ENCODE results near the gene CELSR3. TPM values are rescaled to one million over a fixed set of nuclear protein-coding genes. Genes with fewer than 3 reads are reported as not detected.

The CELSR3 gene
- total and polyA plus RNA-seq, 7 experiments from 2014 or later: 0.17 to 8.7 (median 3.4) TPM

DNA sequence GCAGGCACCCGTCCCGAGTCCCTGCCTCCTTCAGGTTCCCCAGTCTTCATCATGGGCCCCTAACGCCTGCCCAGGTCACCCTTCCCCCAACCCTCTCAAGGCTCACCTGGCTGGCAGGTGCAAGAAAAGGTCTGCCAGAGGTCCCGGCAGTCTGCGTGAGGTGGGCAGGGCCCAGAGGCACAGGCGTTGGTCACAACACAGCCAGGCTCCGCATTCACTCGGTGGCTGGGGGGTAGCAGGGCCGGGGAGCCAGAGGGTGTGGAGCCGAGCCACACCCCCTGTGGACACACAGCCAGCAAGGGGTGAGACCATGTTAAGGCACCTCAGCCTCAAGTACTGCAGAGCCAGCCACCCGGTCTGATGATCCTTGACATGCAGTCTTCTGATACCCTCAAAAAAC, 10.9 kb downstream of the CELSR3 start:
- CTCF ChIA-PET: no interaction called here
- intact Hi-C loops (cut with micrococcal nuclease): no loop called here
- H3K27me3 ChIP-seq (ENCODE audit: control insufficient read depth in 2 of 2, insufficient read depth in 2 of 2, low read length in 2 of 2): no peaks in the 10 kb centered on the region
- Mint-ChIP-seq H3K36me3 (peaks cover 0 to 2% (median 0%) of the 10 kb centered on the region in 5 donors), H3K27ac (no peak overlapping the region), H3K9me3 (peaks cover 0 to 1% (median 0%) of the 10 kb centered on the region in 11 donors), H3K4me3 (no peak overlapping the region), H3K27me3 (no peaks in the 10 kb centered on the region), H3K4me1 (peaks cover 0 to 13% (median 7%) of the 10 kb centered on the region in 7 donors)
- ATAC-seq (no peak), DNase-seq (no peak)
- H3K9me3 ChIP-seq (ENCODE audit: control insufficient read depth in 2 of 3, low read length in 3 of 3): no peaks in the 10 kb centered on the region
- H3K4me3 ChIP-seq (ENCODE audit: low read length): no peak overlapping the region
- peaks cover 6 to 8% of the 10 kb centered on the region in 2 donors for H3K4me1 ChIP-seq (ENCODE audit: control insufficient read depth in 2 of 2, insufficient read depth in 2 of 2, low read length in 2 of 2)
- POLR2A ChIA-PET: no interaction called here
- no peaks in the 10 kb centered on the region for H3K36me3 ChIP-seq (ENCODE audit: control insufficient read depth in 2 of 3, insufficient read depth in 3 of 3, low read length in 3 of 3)
- H3K27ac ChIP-seq (ENCODE audit: low read depth, low read length): no peak overlapping the region

DNA sequence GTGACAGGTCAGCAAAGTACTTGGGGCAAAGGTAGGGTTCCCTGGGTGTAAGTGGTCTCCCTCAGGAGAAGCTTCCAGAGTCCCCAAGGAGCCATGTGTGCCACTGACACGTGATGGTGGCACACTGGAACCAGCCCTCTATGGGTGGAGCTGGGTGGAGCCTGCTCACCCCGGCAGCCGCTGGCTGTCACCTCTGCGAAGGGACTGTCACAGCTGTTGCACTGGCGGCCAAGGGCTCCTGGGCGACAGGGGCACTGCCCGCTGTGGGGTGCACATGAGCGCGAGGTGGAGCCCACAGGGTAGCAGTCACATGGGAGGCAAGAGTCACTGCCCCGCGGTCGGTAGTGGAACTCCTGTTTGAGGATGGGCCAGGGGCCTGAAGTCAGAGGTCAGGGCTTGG, 12.0 kb downstream of the CELSR3 start:
- no peaks in the 10 kb centered on the region for H3K27me3 ChIP-seq (ENCODE audit: control insufficient read depth in 2 of 2, insufficient read depth in 2 of 2, low read length in 2 of 2)
- Mint-ChIP-seq H3K9me3 (peaks cover 0 to 1% (median 0%) of the 10 kb centered on the region in 11 donors), H3K4me1 (peaks cover 0 to 13% (median 5%) of the 10 kb centered on the region in 7 donors), H3K27ac (peak overlapping the region in 1 of 9 donors; percentile 43), H3K27me3 (no peaks in the 10 kb centered on the region), H3K36me3 (peaks cover 0 to 2% (median 0%) of the 10 kb centered on the region in 5 donors), H3K4me3 (no peak overlapping the region)
- H3K4me3 ChIP-seq (ENCODE audit: low read length): no peak overlapping the region
- intact Hi-C loops (cut with micrococcal nuclease): no loop called here
- ChIA-PET CTCF (no interaction called here), POLR2A (no interaction called here)
- ATAC-seq (no peak), DNase-seq (no peak)
- no peak overlapping the region for H3K27ac ChIP-seq (ENCODE audit: low read depth, low read length)
- no peaks in the 10 kb centered on the region for H3K36me3 ChIP-seq (ENCODE audit: control insufficient read depth in 2 of 3, insufficient read depth in 3 of 3, low read length in 3 of 3)
- peaks cover 5 to 6% of the 10 kb centered on the region in 2 donors for H3K4me1 ChIP-seq (ENCODE audit: control insufficient read depth in 2 of 2, insufficient read depth in 2 of 2, low read length in 2 of 2)
- H3K9me3 ChIP-seq (ENCODE audit: control insufficient read depth in 2 of 3, low read length in 3 of 3): no peaks in the 10 kb centered on the region

DNA sequence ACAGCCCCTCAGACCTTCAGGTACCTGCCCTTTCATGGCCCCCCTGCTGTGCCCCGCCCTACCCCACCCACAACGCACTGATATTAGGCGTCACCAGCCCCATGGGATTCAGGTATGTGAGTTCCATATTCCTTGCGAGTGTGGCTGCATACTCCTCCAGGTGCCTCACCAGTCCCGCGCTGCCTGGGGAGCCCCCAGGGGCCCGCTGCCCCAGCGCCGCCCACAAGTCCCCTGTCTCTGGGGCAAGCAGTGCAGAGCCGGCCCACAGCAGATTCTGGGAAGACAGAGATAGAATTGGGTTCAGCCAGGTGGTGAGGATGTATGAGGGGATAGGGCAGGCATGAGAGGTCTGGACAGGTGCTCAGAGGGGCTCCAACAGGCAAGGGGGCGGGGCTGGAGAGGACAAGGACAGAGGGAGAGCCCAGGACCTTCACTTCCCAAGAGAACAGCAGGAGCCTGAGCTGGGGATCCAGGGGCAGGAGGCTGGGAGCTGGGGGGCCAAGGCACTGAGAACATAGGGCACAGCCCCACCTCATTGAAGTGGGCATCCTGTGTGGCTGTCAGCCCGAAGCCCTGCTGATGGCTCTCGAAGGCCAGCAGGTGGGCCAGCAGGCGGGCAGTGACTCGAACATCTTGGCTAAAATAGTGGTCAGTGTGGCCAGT, 14.4 kb downstream of the CELSR3 start:
- H3K36me3 ChIP-seq (ENCODE audit: control insufficient read depth in 2 of 3, insufficient read depth in 3 of 3, low read length in 3 of 3): no peaks in the 10 kb centered on the region
- H3K4me1 Mint-ChIP-seq: peaks cover 0 to 15% (median 0%) of the 10 kb centered on the region in 7 donors
- CTCF ChIA-PET: no interaction called here
- intact Hi-C loops (cut with micrococcal nuclease): no loop called here
- H3K9me3 Mint-ChIP-seq: no peaks in the 10 kb centered on the region
- H3K4me3 Mint-ChIP-seq: peak overlapping the region in 1 of 10 donors; percentile 26
- no peak for DNase-seq
- POLR2A ChIA-PET: no interaction called here
- no peaks in the 10 kb centered on the region for H3K36me3 Mint-ChIP-seq
- no peaks in the 10 kb centered on the region for H3K4me1 ChIP-seq (ENCODE audit: control insufficient read depth in 2 of 2, insufficient read depth in 2 of 2, low read length in 2 of 2)
- no peak for ATAC-seq
- H3K4me3 ChIP-seq (ENCODE audit: low read length): no peak overlapping the region
- no peak overlapping the region for H3K27ac Mint-ChIP-seq
- no peaks in the 10 kb centered on the region for H3K9me3 ChIP-seq (ENCODE audit: control insufficient read depth in 2 of 3, low read length in 3 of 3)
- no peaks in the 10 kb centered on the region for H3K27me3 ChIP-seq (ENCODE audit: control insufficient read depth in 2 of 2, insufficient read depth in 2 of 2, low read length in 2 of 2)
- H3K27me3 Mint-ChIP-seq: no peaks in the 10 kb centered on the region
- H3K27ac ChIP-seq (ENCODE audit: low read depth, low read length): no peak overlapping the region

DNA sequence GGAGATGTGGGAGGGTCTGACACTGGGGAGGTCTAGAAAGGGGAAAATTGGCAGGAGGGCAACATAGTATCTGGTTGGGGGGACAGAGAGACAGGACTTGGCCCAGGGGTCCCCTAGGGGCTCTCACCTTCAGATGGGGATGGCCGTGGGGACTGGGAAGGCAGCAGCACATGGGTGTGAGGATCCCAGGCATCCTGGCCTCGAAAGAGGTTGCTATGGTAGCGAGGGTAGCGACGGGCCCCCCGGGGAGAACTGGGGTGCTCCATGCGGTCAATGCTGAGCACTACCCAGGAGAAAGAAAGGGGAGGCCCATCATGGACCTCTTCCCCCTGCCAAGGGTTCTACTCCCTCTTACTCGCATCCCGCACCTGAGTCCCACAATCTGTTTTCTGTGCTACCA, 15.0 kb downstream of the CELSR3 start:
- ATAC-seq: no peak
- H3K4me3 ChIP-seq (ENCODE audit: low read length): no peak overlapping the region
- Mint-ChIP-seq H3K4me3 (no peak overlapping the region), H3K27me3 (no peaks in the 10 kb centered on the region), H3K4me1 (peaks cover 0 to 15% (median 0%) of the 10 kb centered on the region in 7 donors), H3K9me3 (no peaks in the 10 kb centered on the region), H3K27ac (no peak overlapping the region), H3K36me3 (no peaks in the 10 kb centered on the region)
- intact Hi-C loops (cut with micrococcal nuclease): no loop called here
- H3K36me3 ChIP-seq (ENCODE audit: control insufficient read depth in 2 of 3, insufficient read depth in 3 of 3, low read length in 3 of 3): no peaks in the 10 kb centered on the region
- ChIA-PET POLR2A (no interaction called here), CTCF (no interaction called here)
- H3K4me1 ChIP-seq (ENCODE audit: control insufficient read depth in 2 of 2, insufficient read depth in 2 of 2, low read length in 2 of 2): no peaks in the 10 kb centered on the region
- DNase-seq: no peak
- H3K27ac ChIP-seq (ENCODE audit: low read depth, low read length): no peak overlapping the region
- H3K9me3 ChIP-seq (ENCODE audit: control insufficient read depth in 2 of 3, low read length in 3 of 3): no peaks in the 10 kb centered on the region
- H3K27me3 ChIP-seq (ENCODE audit: control insufficient read depth in 2 of 2, insufficient read depth in 2 of 2, low read length in 2 of 2): no peaks in the 10 kb centered on the region

DNA sequence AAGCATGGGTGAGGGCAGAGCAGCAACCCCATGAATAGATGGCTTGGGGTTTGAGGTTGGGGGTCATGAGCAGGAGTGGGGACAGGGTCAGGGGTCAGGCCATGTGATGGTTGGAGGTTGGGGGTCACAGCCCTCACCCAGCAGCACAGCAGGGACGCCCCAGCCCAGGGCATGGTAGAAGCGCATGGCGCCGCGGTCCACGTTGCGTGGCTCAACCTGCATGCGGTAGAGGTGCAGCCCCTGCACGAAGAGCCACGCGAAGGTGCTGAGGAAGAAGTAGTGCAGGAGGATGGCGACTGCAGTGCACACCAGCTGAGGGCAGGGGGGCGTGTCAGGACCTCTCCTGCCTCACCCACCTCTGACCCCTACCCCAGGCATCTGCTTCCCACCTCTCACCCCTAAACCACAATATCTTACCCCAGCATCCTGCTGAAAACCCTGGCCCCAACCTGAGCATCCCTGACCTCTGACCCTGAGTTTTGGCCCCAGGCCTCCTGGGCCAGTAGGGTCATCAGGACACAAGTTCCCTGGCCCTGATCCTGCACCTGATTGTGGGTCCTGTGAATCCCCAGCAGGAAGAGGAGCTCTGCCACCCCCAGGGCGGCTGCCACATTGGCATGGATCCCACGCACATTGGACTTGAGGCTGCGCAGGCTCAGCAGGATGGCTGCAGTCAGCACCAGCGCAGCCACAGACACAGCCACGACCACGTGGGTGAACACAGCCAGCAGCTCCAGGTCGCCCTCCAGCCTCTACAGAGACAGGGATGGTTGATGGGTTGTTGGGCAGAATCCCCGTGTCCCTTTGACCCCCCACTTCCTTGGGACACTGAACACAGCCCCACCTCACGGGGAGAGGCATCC, 17.6 kb downstream of the CELSR3 start:
- intact Hi-C loops (cut with micrococcal nuclease): no loop called here
- Histone ChIP-seq H3K9me3 (ENCODE audit: control insufficient read depth in 2 of 3, low read length in 3 of 3) (no peaks in the 10 kb centered on the region), H3K4me1 (ENCODE audit: control insufficient read depth in 2 of 2, insufficient read depth in 2 of 2, low read length in 2 of 2) (no peaks in the 10 kb centered on the region), H3K4me3 (ENCODE audit: low read length) (no peak overlapping the region), H3K27ac (ENCODE audit: low read depth, low read length) (no peak overlapping the region), H3K36me3 (ENCODE audit: control insufficient read depth in 2 of 3, insufficient read depth in 3 of 3, low read length in 3 of 3) (no peaks in the 10 kb centered on the region), H3K27me3 (ENCODE audit: control insufficient read depth in 2 of 2, insufficient read depth in 2 of 2, low read length in 2 of 2) (no peaks in the 10 kb centered on the region)
- ChIA-PET CTCF (interaction anchor here (0.5 kb wide), 1 partner anchor 29 kb away, joined by 3 read pairs; no protein-coding TSS in a partner anchor), POLR2A (interaction anchor here (1.0 kb wide), 1 partner anchor 24 kb away, joined by 3 read pairs; no protein-coding TSS in a partner anchor)
- DNase-seq (no peak), ATAC-seq (no peak)
- Mint-ChIP-seq H3K4me1 (peaks cover 0 to 10% (median 0%) of the 10 kb centered on the region in 7 donors), H3K36me3 (no peaks in the 10 kb centered on the region), H3K27ac (no peak overlapping the region), H3K9me3 (no peaks in the 10 kb centered on the region), H3K4me3 (no peak overlapping the region), H3K27me3 (no peaks in the 10 kb centered on the region)

DNA sequence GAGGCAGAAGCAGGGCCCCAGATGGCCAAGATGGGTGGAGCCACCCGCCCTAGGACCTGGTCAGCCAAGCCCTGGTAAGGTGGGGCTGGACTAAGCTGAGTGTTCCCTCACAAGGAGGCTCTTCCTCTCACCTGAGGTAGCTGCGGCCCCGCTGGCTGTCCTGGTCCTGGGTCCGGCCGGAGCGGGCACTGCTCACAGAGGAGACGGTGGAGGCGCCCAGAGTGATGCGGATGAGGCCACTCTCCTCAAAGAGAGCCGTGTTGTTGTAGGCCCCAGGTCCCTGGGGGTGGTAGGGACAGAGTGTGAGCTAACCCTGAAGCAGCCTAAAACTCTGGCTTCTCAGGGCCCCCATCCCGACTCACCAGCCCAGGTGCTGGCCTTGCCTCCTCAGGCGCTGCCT, 20.1 kb downstream of the CELSR3 start:
- Histone ChIP-seq H3K4me1 (ENCODE audit: control insufficient read depth in 2 of 2, insufficient read depth in 2 of 2, low read length in 2 of 2) (no peaks in the 10 kb centered on the region), H3K27ac (ENCODE audit: low read depth, low read length) (no peak overlapping the region), H3K36me3 (ENCODE audit: control insufficient read depth in 2 of 3, insufficient read depth in 3 of 3, low read length in 3 of 3) (no peaks in the 10 kb centered on the region), H3K27me3 (ENCODE audit: control insufficient read depth in 2 of 2, insufficient read depth in 2 of 2, low read length in 2 of 2) (no peaks in the 10 kb centered on the region), H3K9me3 (ENCODE audit: control insufficient read depth in 2 of 3, low read length in 3 of 3) (no peaks in the 10 kb centered on the region), H3K4me3 (ENCODE audit: low read length) (no peak overlapping the region)
- Mint-ChIP-seq H3K4me3 (no peak overlapping the region), H3K36me3 (no peaks in the 10 kb centered on the region), H3K27ac (no peak overlapping the region), H3K4me1 (peaks cover 0 to 10% (median 0%) of the 10 kb centered on the region in 7 donors), H3K27me3 (no peaks in the 10 kb centered on the region), H3K9me3 (no peaks in the 10 kb centered on the region)
- ATAC-seq: no peak
- intact Hi-C loops (cut with micrococcal nuclease): no loop called here
- CTCF ChIA-PET: no interaction called here
- POLR2A ChIA-PET: no interaction called here
- no peak for DNase-seq

All from naive thymus-derived CD4-positive, alpha-beta T cell (primary cell).